HEK293T (cell line): ENCODE measurements around the gene SUSD6.
A peak's percentile ranks its signal among the peaks of the same experiment; 100 is the strongest.

Experiments
- CTCF ChIA-PET: fragments of 350-600 bp; formaldehyde crosslinking; extraction: SDS; loops from one replicate; lab custom pipeline; 2021; ENCODE audit warnings: antibody characterized with exemption, inconsistent platforms; lab: Yijun Ruan, JAX
- POLR2A ChIA-PET: fragments of 350-600 bp; formaldehyde crosslinking; extraction: SDS; loops from one replicate; lab custom pipeline; 2020; ENCODE audit warnings: antibody characterized with exemption, inconsistent platforms; lab: Yijun Ruan, JAX
- DNase-seq: peaks from one replicate; pipeline ENCODE4 v3.0.0; 2012; ENCODE audit warnings: mixed read lengths; ENCODE audit errors: extremely low spot score
- ARNT ChIP-seq: fragments of 450-650 bp; IDR thresholded peaks from 2 replicates; pipeline ENCODE4 v1.6.1; 2017; ENCODE audit warnings: mild to moderate bottlenecking
- BHLHE40 ChIP-seq: fragments of 450-650 bp; IDR thresholded peaks from 2 replicates; pipeline ENCODE4 v1.6.1; 2016; ENCODE audit warnings: mild to moderate bottlenecking, moderate library complexity, borderline replicate concordance
- CTBP1 ChIP-seq: fragments of 450-650 bp; IDR thresholded peaks from 2 replicates; pipeline ENCODE4 v1.6.1; 2016; ENCODE audit warnings: borderline replicate concordance
- ELF4 ChIP-seq: fragments of 450-650 bp; IDR thresholded peaks from 2 replicates; pipeline ENCODE4 v1.6.1; 2017; ENCODE audit warnings: antibody characterized with exemption
- FOXA1 ChIP-seq: fragments of 450-650 bp; IDR thresholded peaks from 2 replicates; pipeline ENCODE4 v1.6.1; 2016; ENCODE audit warnings: mild to moderate bottlenecking
- FOXK2 ChIP-seq: fragments of 450-650 bp; IDR thresholded peaks from 2 replicates; pipeline ENCODE4 v1.6.1; 2016; ENCODE audit warnings: mild to moderate bottlenecking
- FOXM1 ChIP-seq: fragments of 450-650 bp; IDR thresholded peaks from 2 replicates; pipeline ENCODE4 v1.6.1; 2017; ENCODE audit warnings: mild to moderate bottlenecking, borderline replicate concordance
- HDGF ChIP-seq: fragments of 450-650 bp; IDR thresholded peaks from 2 replicates; pipeline ENCODE4 v1.6.1; 2017; ENCODE audit warnings: antibody characterized with exemption, borderline replicate concordance
- L3MBTL2 ChIP-seq: fragments of 450-650 bp; conservative IDR thresholded peaks from 2 replicates; pipeline ENCODE4 v1.6.1; 2016; ENCODE audit warnings: mild to moderate bottlenecking
- LEF1 ChIP-seq: fragments of 450-650 bp; IDR thresholded peaks from 2 replicates; pipeline ENCODE4 v1.6.1; 2017; ENCODE audit warnings: mild to moderate bottlenecking, borderline replicate concordance
- NFRKB ChIP-seq: fragments of 450-650 bp; IDR thresholded peaks from 2 replicates; pipeline ENCODE4 v1.6.1; 2016; ENCODE audit warnings: mild to moderate bottlenecking, moderate library complexity
- PKNOX1 ChIP-seq: fragments of 450-650 bp; IDR thresholded peaks from 2 replicates; pipeline ENCODE4 v1.6.1; 2016
- SP1 ChIP-seq: fragments of 450-650 bp; IDR thresholded peaks from 2 replicates; pipeline ENCODE4 v1.6.1; 2017
- SUZ12 ChIP-seq: fragments of 450-650 bp; IDR thresholded peaks from 2 replicates; pipeline ENCODE4 v1.6.1; 2016; ENCODE audit warnings: mild to moderate bottlenecking
- TARDBP ChIP-seq: fragments of 450-650 bp; IDR thresholded peaks from 2 replicates; pipeline ENCODE4 v1.6.1; 2016
- ZNF384 ChIP-seq: fragments of 450-650 bp; IDR thresholded peaks from 2 replicates; pipeline ENCODE4 v1.6.1; 2016

The SUSD6 gene

GRCh38 chr14:69579476-69579875 is 31.9 kb upstream of the SUSD6 start:
- ChIA-PET POLR2A (no interaction called here), CTCF (interaction anchor here (0.6 to 1.8 kb wide), 13 partner anchors 7 to 1255 kb away, joined by 3 to 5 read pairs (median 4); no protein-coding TSS in a partner anchor)
- no peak for TF ChIP-seq FOXM1
- no peak for TF ChIP-seq ZNF384
- no peak for TF ChIP-seq SUZ12
- TF ChIP-seq FOXK2: no peak
- TF ChIP-seq LEF1: no peak
- TF ChIP-seq CTBP1: no peak
- TF ChIP-seq L3MBTL2: no peak
- no peak for TF ChIP-seq ELF4
- no peak for TF ChIP-seq FOXA1
- TF ChIP-seq NFRKB: no peak
- TF ChIP-seq TARDBP: no peak
- TF ChIP-seq ARNT: no peak
- no peak for TF ChIP-seq PKNOX1
- TF ChIP-seq SP1: no peak
- no peak for TF ChIP-seq HDGF
- TF ChIP-seq BHLHE40: no peak
- no peak for DNase-seq

- CTCF ChIA-PET: interaction anchor here (0.6 to 1.8 kb wide), 14 partner anchors 8 to 1256 kb away, joined by 3 to 6 read pairs (median 4); no protein-coding TSS in a partner anchor
These were observed 31.3 kb upstream of the SUSD6 start for GRCh38 chr14:69580009-69580577.

GRCh38 chr14:69581316-69581935 is 30.0 kb upstream of the SUSD6 start:
- CTCF ChIA-PET: interaction anchor here (0.7 to 1.8 kb wide), 2 partner anchors 33 to 129 kb away, joined by 5 to 6 read pairs; no protein-coding TSS in a partner anchor
- DNase-seq: no peak
- no peak for TF ChIP-seq SUZ12
- TF ChIP-seq SP1: no peak
- no peak for TF ChIP-seq FOXA1
- no peak for TF ChIP-seq FOXK2
- TF ChIP-seq NFRKB: no peak
- no peak for TF ChIP-seq HDGF
- TF ChIP-seq ZNF384: no peak
- TF ChIP-seq CTBP1: no peak
- TF ChIP-seq FOXM1: no peak
- TF ChIP-seq LEF1: no peak
- TF ChIP-seq TARDBP: no peak
- no peak for TF ChIP-seq L3MBTL2
- TF ChIP-seq ELF4: no peak
- TF ChIP-seq BHLHE40: no peak
- TF ChIP-seq PKNOX1: no peak
- TF ChIP-seq ARNT: no peak
- POLR2A ChIA-PET: no interaction called here

More at GRCh38 chr14:69580009-69580577, 31.3 kb upstream of the SUSD6 start:
- DNase-seq: peak; percentile 65
- POLR2A ChIA-PET: no interaction called here
- no peak for TF ChIP-seq ARNT
- no peak for TF ChIP-seq HDGF
- TF ChIP-seq PKNOX1: no peak
- TF ChIP-seq FOXK2: no peak
- TF ChIP-seq FOXA1: no peak
- no peak for TF ChIP-seq BHLHE40
- TF ChIP-seq ZNF384: no peak
- TF ChIP-seq ELF4: no peak
- no peak for TF ChIP-seq SP1
- no peak for TF ChIP-seq FOXM1
- TF ChIP-seq L3MBTL2: no peak
- TF ChIP-seq NFRKB: no peak
- TF ChIP-seq CTBP1: no peak
- TF ChIP-seq SUZ12: no peak
- TF ChIP-seq LEF1: no peak
- TF ChIP-seq TARDBP: no peak

- no peak for DNase-seq
- CTCF ChIA-PET: interaction anchor here (1.8 kb wide), 1 partner anchor 34 kb away, joined by 5 read pairs; no protein-coding TSS in a partner anchor
- TF ChIP-seq SUZ12 (no peak), FOXM1 (no peak), ZNF384 (no peak), ARNT (no peak), LEF1 (no peak), FOXK2 (no peak), ELF4 (no peak), SP1 (no peak), TARDBP (no peak), BHLHE40 (no peak), NFRKB (no peak), L3MBTL2 (no peak), PKNOX1 (no peak), CTBP1 (no peak), FOXA1 (no peak), HDGF (no peak)
- POLR2A ChIA-PET: no interaction called here
These were observed 29.2 kb upstream of the SUSD6 start for GRCh38 chr14:69582212-69582611.

GRCh38 chr14:69582829-69583228 is 28.6 kb upstream of the SUSD6 start:
- TF ChIP-seq NFRKB (no peak), CTBP1 (no peak), FOXM1 (no peak), FOXK2 (no peak), PKNOX1 (no peak), SP1 (no peak), LEF1 (no peak), BHLHE40 (no peak), ARNT (no peak), L3MBTL2 (no peak), ELF4 (no peak), ZNF384 (no peak), FOXA1 (no peak), HDGF (no peak), TARDBP (no peak), SUZ12 (no peak)
- no peak for DNase-seq
- POLR2A ChIA-PET: no interaction called here
- CTCF ChIA-PET: interaction anchor here (1.8 kb wide), 1 partner anchor 35 kb away, joined by 5 read pairs; no protein-coding TSS in a partner anchor
